Activated naive CD4-positive, alpha-beta T cell treated with anti-CD3 and anti-CD28 coated beads, Interleukin-2, amount 50 U/mL, for 24 hours (primary cell): ENCODE measurements around the gene DHX16.
A peak's percentile ranks its signal among the peaks of the same experiment; 100 is the strongest.

ENCODE experiments used
- H3K27ac Mint-ChIP-seq: one replicate; pipeline ENCODE4 v1.8.0; 2021; ENCODE audit warnings: mild to moderate bottlenecking, mixed read lengths
- H3K27me3 Mint-ChIP-seq: one replicate; pipeline ENCODE4 v1.8.0; 2021; ENCODE audit warnings: mixed read lengths
- H3K36me3 Mint-ChIP-seq: one replicate; pipeline ENCODE4 v1.8.0; 2021; ENCODE audit warnings: mixed read lengths
- H3K4me1 Mint-ChIP-seq: one replicate; pipeline ENCODE4 v1.8.0; 2021; ENCODE audit warnings: mixed read lengths
- H3K4me3 Mint-ChIP-seq: one replicate; pipeline ENCODE4 v1.8.0; 2021; ENCODE audit warnings: mild to moderate bottlenecking, mixed read lengths
- H3K9me3 Mint-ChIP-seq: one replicate; pipeline ENCODE4 v1.8.0; 2021; ENCODE audit warnings: mixed read lengths

DHX16 gene

GRCh38 chr6:30707281-30707850 lies 34.6 kb upstream of the DHX16 start:
- H3K27ac Mint-ChIP-seq: no peak overlapping the region
- peaks cover 17% of the 10 kb centered on the region for H3K36me3 Mint-ChIP-seq
- H3K4me1 Mint-ChIP-seq: peaks cover 14% of the 10 kb centered on the region
- H3K4me3 Mint-ChIP-seq: no peak overlapping the region
- H3K9me3 Mint-ChIP-seq: no peaks in the 10 kb centered on the region
- no peaks in the 10 kb centered on the region for H3K27me3 Mint-ChIP-seq

DNA sequence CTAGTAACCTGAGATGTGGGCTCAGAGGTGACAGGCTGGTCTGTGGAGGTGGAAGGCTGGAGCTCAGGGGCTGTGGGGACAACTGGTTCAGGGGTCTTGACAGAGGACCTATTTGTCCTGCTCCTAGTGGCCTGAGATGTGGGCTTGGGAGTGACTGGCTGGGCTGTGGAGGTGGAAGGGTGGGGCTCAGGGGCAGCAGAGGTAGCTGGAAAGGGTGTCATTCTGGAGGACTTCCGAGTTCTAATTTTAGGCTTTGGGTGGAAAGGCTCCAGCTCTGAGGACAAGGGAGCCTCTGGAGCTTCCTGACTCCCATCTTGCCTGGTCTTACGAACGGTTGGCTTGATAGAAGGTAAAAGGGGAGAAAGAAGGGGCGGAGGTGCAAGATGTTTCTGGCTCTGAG lies 32.8 kb upstream of the DHX16 start:
- H3K27ac Mint-ChIP-seq: no peak overlapping the region
- no peaks in the 10 kb centered on the region for H3K9me3 Mint-ChIP-seq
- H3K4me3 Mint-ChIP-seq: no peak overlapping the region
- peaks cover 13% of the 10 kb centered on the region for H3K36me3 Mint-ChIP-seq
- no peaks in the 10 kb centered on the region for H3K27me3 Mint-ChIP-seq
- peaks cover 8% of the 10 kb centered on the region for H3K4me1 Mint-ChIP-seq

GRCh38 chr6:30703821-30704220 lies 31.0 kb upstream of the DHX16 start:
- H3K36me3 Mint-ChIP-seq: peaks cover 18% of the 10 kb centered on the region
- H3K27me3 Mint-ChIP-seq: no peaks in the 10 kb centered on the region
- H3K4me1 Mint-ChIP-seq: peaks cover 4% of the 10 kb centered on the region
- no peaks in the 10 kb centered on the region for H3K9me3 Mint-ChIP-seq
- no peak overlapping the region for H3K27ac Mint-ChIP-seq
- no peak overlapping the region for H3K4me3 Mint-ChIP-seq

- H3K27me3 Mint-ChIP-seq: no peaks in the 10 kb centered on the region
- peaks cover 15% of the 10 kb centered on the region for H3K36me3 Mint-ChIP-seq
- H3K9me3 Mint-ChIP-seq: no peaks in the 10 kb centered on the region
- no peak overlapping the region for H3K4me3 Mint-ChIP-seq
- peaks cover 4% of the 10 kb centered on the region for H3K4me1 Mint-ChIP-seq
- no peak overlapping the region for H3K27ac Mint-ChIP-seq
These were observed 30.2 kb upstream of the DHX16 start for GRCh38 chr6:30703011-30703410.

- Mint-ChIP-seq H3K4me3 (no peak overlapping the region), H3K4me1 (no peaks in the 10 kb centered on the region), H3K9me3 (no peaks in the 10 kb centered on the region), H3K36me3 (peaks cover 7% of the 10 kb centered on the region), H3K27ac (no peak overlapping the region), H3K27me3 (no peaks in the 10 kb centered on the region)
These were observed 27.5 kb upstream of the DHX16 start for GRCh38 chr6:30700340-30700739.

- Mint-ChIP-seq H3K4me1 (peaks cover 8% of the 10 kb centered on the region), H3K27me3 (no peaks in the 10 kb centered on the region), H3K36me3 (peaks cover 5% of the 10 kb centered on the region), H3K9me3 (no peaks in the 10 kb centered on the region), H3K27ac (no peak overlapping the region), H3K4me3 (no peak overlapping the region)
These were observed 23.6 kb upstream of the DHX16 start for GRCh38 chr6:30696432-30696831.

- H3K4me1 Mint-ChIP-seq: peaks cover 46% of the 10 kb centered on the region
- peak overlapping the region; percentile 87 for H3K4me3 Mint-ChIP-seq
- H3K36me3 Mint-ChIP-seq: no peaks in the 10 kb centered on the region
- no peaks in the 10 kb centered on the region for H3K9me3 Mint-ChIP-seq
- peak overlapping the region; percentile 62 for H3K27ac Mint-ChIP-seq
- H3K27me3 Mint-ChIP-seq: no peaks in the 10 kb centered on the region
These were observed 18.5 kb upstream of the DHX16 start for GRCh38 chr6:30691208-30691847.

- no peaks in the 10 kb centered on the region for H3K36me3 Mint-ChIP-seq
- no peaks in the 10 kb centered on the region for H3K27me3 Mint-ChIP-seq
- peaks cover 46% of the 10 kb centered on the region for H3K4me1 Mint-ChIP-seq
- peak within 1 kb of the TSS; percentile 80 for H3K27ac Mint-ChIP-seq
- peak within 1 kb of the TSS; percentile 87 for H3K4me3 Mint-ChIP-seq
- H3K9me3 Mint-ChIP-seq: no peaks in the 10 kb centered on the region
These were observed 17.8 kb upstream of the DHX16 start, which contains the start of gene NRM for GRCh38 chr6:30690403-30691207. Gene NRM (minus strand): TSS chr6:30690984. CDS start chr6:30690974, 10 bp downstream.

DNA sequence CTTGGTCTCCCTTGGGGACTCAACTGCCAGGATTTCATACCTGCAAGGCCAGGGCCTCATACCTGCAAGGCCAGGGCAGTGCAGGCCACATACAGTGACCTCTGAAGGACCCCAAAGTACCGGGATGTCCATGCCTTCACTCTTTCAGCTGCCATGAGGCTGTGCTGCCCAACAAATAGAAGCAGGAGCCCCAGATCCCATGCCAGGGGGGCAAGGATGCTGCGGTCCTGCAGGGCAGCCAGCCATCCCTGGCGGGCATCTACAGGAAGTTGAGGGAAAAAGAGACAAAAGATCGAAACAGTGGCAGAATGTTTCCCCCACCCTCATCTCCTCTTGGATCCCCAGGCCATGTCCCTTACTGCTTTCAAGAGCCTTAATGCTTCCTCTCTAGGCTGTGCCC lies 17.2 kb upstream of the DHX16 start:
- H3K4me1 Mint-ChIP-seq: peaks cover 46% of the 10 kb centered on the region
- peak overlapping the region; percentile 87 for H3K4me3 Mint-ChIP-seq
- peaks cover 5% of the 10 kb centered on the region for H3K36me3 Mint-ChIP-seq
- no peaks in the 10 kb centered on the region for H3K27me3 Mint-ChIP-seq
- H3K27ac Mint-ChIP-seq: peak overlapping the region; percentile 80
- H3K9me3 Mint-ChIP-seq: no peaks in the 10 kb centered on the region

DNA sequence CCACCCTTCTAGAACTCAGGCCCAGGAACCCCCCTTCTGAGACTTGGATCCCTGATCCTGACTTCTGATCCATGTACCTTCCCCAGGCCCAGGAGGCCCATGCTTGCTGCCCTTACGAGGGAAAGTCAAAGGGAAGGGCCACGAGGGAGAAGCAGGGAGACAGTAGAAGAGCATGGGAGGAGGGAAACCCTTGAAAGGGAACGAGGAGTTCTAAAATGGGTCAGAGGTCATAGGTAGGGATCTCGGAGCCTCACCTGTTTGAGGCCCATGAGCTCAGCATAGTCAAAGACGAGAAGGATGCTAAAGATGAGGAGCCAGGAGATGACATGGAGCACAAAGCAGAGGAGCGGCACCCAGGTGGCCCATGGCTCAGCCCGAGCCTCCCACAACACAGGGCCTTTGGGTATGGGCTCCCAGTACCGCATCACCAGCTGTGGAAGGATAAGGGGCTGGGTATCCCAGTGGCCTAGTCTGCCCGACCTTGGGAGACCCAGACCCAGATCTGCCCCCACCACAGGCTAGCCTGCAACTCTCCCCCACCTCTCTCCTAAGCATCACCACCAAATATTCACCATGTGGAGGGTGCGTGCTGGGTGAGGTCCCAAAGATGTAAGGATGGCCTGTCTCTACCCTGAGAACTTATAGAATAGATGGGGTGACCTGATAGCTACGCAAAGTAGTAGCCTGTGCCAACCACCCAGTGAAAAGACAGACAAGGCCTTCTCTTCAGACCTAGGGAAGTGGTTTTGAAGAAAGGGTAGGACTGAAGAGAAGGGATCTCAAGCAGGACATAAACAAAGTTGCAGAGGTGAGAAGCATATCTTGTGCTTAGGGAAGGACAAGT lies 16.4 kb upstream of the DHX16 start:
- no peaks in the 10 kb centered on the region for H3K27me3 Mint-ChIP-seq
- no peaks in the 10 kb centered on the region for H3K9me3 Mint-ChIP-seq
- H3K36me3 Mint-ChIP-seq: peaks cover 7% of the 10 kb centered on the region
- H3K4me3 Mint-ChIP-seq: peak overlapping the region; percentile 87
- H3K4me1 Mint-ChIP-seq: peaks cover 46% of the 10 kb centered on the region
- peak overlapping the region; percentile 88 for H3K27ac Mint-ChIP-seq

GRCh38 chr6:30688569-30688968 lies 15.8 kb upstream of the DHX16 start:
- no peaks in the 10 kb centered on the region for H3K27me3 Mint-ChIP-seq
- no peaks in the 10 kb centered on the region for H3K9me3 Mint-ChIP-seq
- peak overlapping the region; percentile 65 for H3K27ac Mint-ChIP-seq
- H3K4me1 Mint-ChIP-seq: peaks cover 46% of the 10 kb centered on the region
- peak overlapping the region; percentile 91 for H3K4me3 Mint-ChIP-seq
- H3K36me3 Mint-ChIP-seq: peaks cover 9% of the 10 kb centered on the region

DNA sequence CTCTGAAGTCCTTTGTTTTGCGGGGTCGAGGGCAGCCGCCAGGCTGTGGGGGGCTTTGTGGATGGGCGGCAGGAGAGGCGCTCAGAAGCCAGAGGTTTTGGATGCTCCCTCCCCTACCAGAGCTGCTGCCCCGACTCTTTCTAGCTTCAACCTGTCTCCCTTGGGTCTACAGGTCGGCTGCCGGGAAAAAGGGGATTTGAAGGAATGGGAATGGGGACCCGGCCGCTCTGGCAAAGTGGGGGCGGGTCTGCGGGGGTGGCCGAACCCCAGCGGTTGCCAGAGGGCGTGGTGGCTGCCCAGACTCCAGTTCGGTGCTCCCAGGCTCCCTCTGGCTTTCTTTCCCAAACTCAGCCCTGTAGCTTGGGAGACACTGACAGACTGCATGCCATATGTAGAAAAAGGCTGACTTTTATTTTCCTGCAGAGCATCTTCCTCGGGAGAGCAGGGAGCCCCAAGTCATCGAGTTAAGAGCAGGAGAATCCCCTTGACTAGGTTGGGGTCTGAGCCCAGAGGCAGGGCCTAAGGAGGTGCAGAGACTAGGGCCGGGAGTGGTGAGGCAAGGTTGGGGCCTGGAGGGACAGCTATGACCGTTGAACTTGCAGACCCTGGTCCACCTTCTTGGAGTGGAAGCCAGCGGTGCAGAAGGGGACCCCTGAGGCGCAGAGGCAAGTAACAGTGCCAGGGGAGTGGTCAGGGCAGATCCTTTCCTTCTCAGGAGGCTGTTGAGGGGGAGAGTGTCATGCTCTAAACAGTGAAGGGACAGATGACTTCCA lies 15.0 kb upstream of the DHX16 start:
- peak overlapping the region; percentile 93 for H3K27ac Mint-ChIP-seq
- peaks cover 46% of the 10 kb centered on the region for H3K4me1 Mint-ChIP-seq
- peak overlapping the region; percentile 91 for H3K4me3 Mint-ChIP-seq
- H3K27me3 Mint-ChIP-seq: no peaks in the 10 kb centered on the region
- no peaks in the 10 kb centered on the region for H3K9me3 Mint-ChIP-seq
- peaks cover 12% of the 10 kb centered on the region for H3K36me3 Mint-ChIP-seq

GRCh38 chr6:30686908-30687658 lies 14.3 kb upstream of the DHX16 start:
- Mint-ChIP-seq H3K27me3 (no peaks in the 10 kb centered on the region), H3K36me3 (peaks cover 16% of the 10 kb centered on the region), H3K4me3 (peak overlapping the region; percentile 91), H3K4me1 (peaks cover 44% of the 10 kb centered on the region), H3K27ac (peak overlapping the region; percentile 93), H3K9me3 (no peaks in the 10 kb centered on the region)
